ENCODE results near the gene TTC7B. TPM values are rescaled to one million over a fixed set of nuclear protein-coding genes. Genes with fewer than 3 reads are reported as not detected.

Gene TTC7B
- polyA plus RNA-seq, 1 donor (not counting 4 experiments of a cell fraction or from before 2014, with no cell fraction given) = 21.4 TPM

GRCh38 chr14:90853116-90853515 is 36.9 kb upstream of the TTC7B start:
- dilution Hi-C loops (cut with MboI; ENCODE audit: extremely low pct_ligation_motif_present, low sequenced_read_pairs) = no loop called here
- H4K20me1 ChIP-seq (ENCODE audit: control insufficient read depth, extremely low read depth, insufficient read depth, low read length) = no peaks in the 10 kb centered on the region
- H3K9me3 ChIP-seq (ENCODE audit: control insufficient read depth, low read depth, low read length) = no peaks in the 10 kb centered on the region
- H3K27ac ChIP-seq (ENCODE audit: control insufficient read depth, insufficient read depth, low read length) = no peak overlapping the region
- no peaks in the 10 kb centered on the region for H3K79me2 ChIP-seq (ENCODE audit: control insufficient read depth, insufficient read depth, low read length)
- H3K4me2 ChIP-seq (ENCODE audit: control insufficient read depth, extremely low read depth, insufficient read depth, low read depth, low read length) = no peak overlapping the region
- no peak for FAIRE-seq
- no peak for DNase-seq (ENCODE audit: low read depth, low spot score)
- peaks cover 17% of the 10 kb centered on the region for H3K4me1 ChIP-seq (ENCODE audit: control insufficient read depth, extremely low read depth, insufficient read depth, low read length)
- no peak overlapping the region for H3K4me3 ChIP-seq (ENCODE audit: control insufficient read depth in 2 of 3, extremely low read depth in 1 of 3, insufficient read depth in 2 of 3, low read depth in 1 of 3, low read length in 3 of 3)
- H3K9me1 ChIP-seq (ENCODE audit: control insufficient read depth, extremely low read depth, insufficient read depth, low read length) = no peaks in the 10 kb centered on the region
- no peak overlapping the region for H2AFZ ChIP-seq (ENCODE audit: control insufficient read depth, low read length)
- no peak overlapping the region for H3K9ac ChIP-seq (ENCODE audit: control insufficient read depth, extremely low read depth, insufficient read depth, low read length)
- no peaks in the 10 kb centered on the region for H3K27me3 ChIP-seq (ENCODE audit: control insufficient read depth, extremely low read depth, insufficient read depth, low read length)
- TF ChIP-seq CTCF (optimal IDR thresholded peaks at IDR 0.05 in 1 of 3, IDR thresholded peaks at IDR 0.05 in 1 of 3, conservative IDR thresholded peaks at IDR 0.05 in 1 of 3; ENCODE audit: extremely low read depth in 1 of 3, insufficient read depth in 2 of 3, low read length in 3 of 3) (no peak), EZH2 (IDR thresholded peaks at IDR 0.05; ENCODE audit: low read length) (no peak)
- no peaks in the 10 kb centered on the region for H3K36me3 ChIP-seq (ENCODE audit: control insufficient read depth in 2 of 2, extremely low read depth in 1 of 2, insufficient read depth in 2 of 2, low read length in 2 of 2)

GRCh38 chr14:90851327-90852036 is 35.3 kb upstream of the TTC7B start:
- peak overlapping the region; percentile 38 for H3K4me2 ChIP-seq (ENCODE audit: control insufficient read depth, extremely low read depth, insufficient read depth, low read depth, low read length)
- H3K27ac ChIP-seq (ENCODE audit: control insufficient read depth, insufficient read depth, low read length) = peak overlapping the region; percentile 82
- peaks cover 22% of the 10 kb centered on the region for H3K4me1 ChIP-seq (ENCODE audit: control insufficient read depth, extremely low read depth, insufficient read depth, low read length)
- H3K4me3 ChIP-seq (ENCODE audit: control insufficient read depth in 2 of 3, extremely low read depth in 1 of 3, insufficient read depth in 2 of 3, low read depth in 1 of 3, low read length in 3 of 3) = no peak overlapping the region
- FAIRE-seq = peak; percentile 60
- peak overlapping the region; percentile 5 for H3K9ac ChIP-seq (ENCODE audit: control insufficient read depth, extremely low read depth, insufficient read depth, low read length)
- H4K20me1 ChIP-seq (ENCODE audit: control insufficient read depth, extremely low read depth, insufficient read depth, low read length) = no peaks in the 10 kb centered on the region
- no peaks in the 10 kb centered on the region for H3K9me3 ChIP-seq (ENCODE audit: control insufficient read depth, low read depth, low read length)
- dilution Hi-C loops (cut with MboI; ENCODE audit: extremely low pct_ligation_motif_present, low sequenced_read_pairs) = no loop called here
- no peak for DNase-seq (ENCODE audit: low read depth, low spot score)
- no peak overlapping the region for H2AFZ ChIP-seq (ENCODE audit: control insufficient read depth, low read length)
- H3K9me1 ChIP-seq (ENCODE audit: control insufficient read depth, extremely low read depth, insufficient read depth, low read length) = no peaks in the 10 kb centered on the region
- TF ChIP-seq EZH2 (IDR thresholded peaks at IDR 0.05; ENCODE audit: low read length) (no peak), CTCF (optimal IDR thresholded peaks at IDR 0.05 in 1 of 3, IDR thresholded peaks at IDR 0.05 in 1 of 3, conservative IDR thresholded peaks at IDR 0.05 in 1 of 3; ENCODE audit: extremely low read depth in 1 of 3, insufficient read depth in 2 of 3, low read length in 3 of 3) (no peak)
- H3K27me3 ChIP-seq (ENCODE audit: control insufficient read depth, extremely low read depth, insufficient read depth, low read length) = no peaks in the 10 kb centered on the region
- no peaks in the 10 kb centered on the region for H3K36me3 ChIP-seq (ENCODE audit: control insufficient read depth in 2 of 2, extremely low read depth in 1 of 2, insufficient read depth in 2 of 2, low read length in 2 of 2)
- H3K79me2 ChIP-seq (ENCODE audit: control insufficient read depth, insufficient read depth, low read length) = no peaks in the 10 kb centered on the region

All from keratinocyte (primary cell).